Uterus (tissue), 2 donors: ENCODE data around the gene ACIN1.

Experiments
- POLR2A ChIP-seq, 2 donors: fragments of 450-650 bp; IDR thresholded peaks; one replicate each; pipeline ENCODE4 v1.6.1; 2016; ENCODE audit warnings: antibody characterized with exemption in 2 of 2, mild to moderate bottlenecking in 1 of 2, moderate library complexity in 1 of 2
- TF ChIP-seq, protein P1 (sequence below), 4 experiments: fragments of 200-600 bp in 2 of 4; fragments of 450-650 bp in 2 of 4; sonication (generic) in 2 of 4; IDR thresholded peaks; one replicate each; pipeline ENCODE4 v1.5.1; 2016 to 2019; ENCODE audit warnings: antibody characterized with exemption in 4 of 4, mild to moderate bottlenecking in 2 of 4, moderate library complexity in 1 of 4

DNA sequence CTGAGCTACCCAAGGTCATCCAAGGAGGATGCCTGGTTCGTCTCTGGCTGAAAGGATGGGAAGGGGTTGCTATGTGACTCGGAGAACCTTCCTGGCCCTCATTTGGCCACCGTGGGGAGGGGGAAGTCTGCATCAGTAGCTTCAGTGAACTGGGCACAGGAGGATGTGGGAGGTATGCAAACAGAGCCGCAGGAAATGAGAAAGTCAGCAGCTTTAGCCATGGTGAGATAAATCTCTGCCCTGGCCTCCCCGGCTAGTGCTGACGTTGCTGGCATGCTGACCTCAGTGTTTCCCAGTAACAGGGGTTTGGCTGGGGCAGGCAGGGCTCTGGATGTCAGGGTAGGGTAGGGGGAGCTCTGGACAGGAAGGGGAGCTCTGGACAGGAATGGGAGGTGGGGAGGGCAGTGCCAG is 26.4 kb upstream of the ACIN1 start:
- TF ChIP-seq, protein P1, sequence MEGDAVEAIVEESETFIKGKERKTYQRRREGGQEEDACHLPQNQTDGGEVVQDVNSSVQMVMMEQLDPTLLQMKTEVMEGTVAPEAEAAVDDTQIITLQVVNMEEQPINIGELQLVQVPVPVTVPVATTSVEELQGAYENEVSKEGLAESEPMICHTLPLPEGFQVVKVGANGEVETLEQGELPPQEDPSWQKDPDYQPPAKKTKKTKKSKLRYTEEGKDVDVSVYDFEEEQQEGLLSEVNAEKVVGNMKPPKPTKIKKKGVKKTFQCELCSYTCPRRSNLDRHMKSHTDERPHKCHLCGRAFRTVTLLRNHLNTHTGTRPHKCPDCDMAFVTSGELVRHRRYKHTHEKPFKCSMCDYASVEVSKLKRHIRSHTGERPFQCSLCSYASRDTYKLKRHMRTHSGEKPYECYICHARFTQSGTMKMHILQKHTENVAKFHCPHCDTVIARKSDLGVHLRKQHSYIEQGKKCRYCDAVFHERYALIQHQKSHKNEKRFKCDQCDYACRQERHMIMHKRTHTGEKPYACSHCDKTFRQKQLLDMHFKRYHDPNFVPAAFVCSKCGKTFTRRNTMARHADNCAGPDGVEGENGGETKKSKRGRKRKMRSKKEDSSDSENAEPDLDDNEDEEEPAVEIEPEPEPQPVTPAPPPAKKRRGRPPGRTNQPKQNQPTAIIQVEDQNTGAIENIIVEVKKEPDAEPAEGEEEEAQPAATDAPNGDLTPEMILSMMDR (IDR thresholded peaks at IDR 0.05): no peak
- no peak for TF ChIP-seq POLR2A (IDR thresholded peaks at IDR 0.05)
